ENCODE measurements around the gene FAM209B.
"Not testable (repeated sequence)": the region's sequence is repeated elsewhere in the genome, so short reads cannot be mapped to it uniquely, and the experiment has no call there.

Gene FAM209B

DNA sequence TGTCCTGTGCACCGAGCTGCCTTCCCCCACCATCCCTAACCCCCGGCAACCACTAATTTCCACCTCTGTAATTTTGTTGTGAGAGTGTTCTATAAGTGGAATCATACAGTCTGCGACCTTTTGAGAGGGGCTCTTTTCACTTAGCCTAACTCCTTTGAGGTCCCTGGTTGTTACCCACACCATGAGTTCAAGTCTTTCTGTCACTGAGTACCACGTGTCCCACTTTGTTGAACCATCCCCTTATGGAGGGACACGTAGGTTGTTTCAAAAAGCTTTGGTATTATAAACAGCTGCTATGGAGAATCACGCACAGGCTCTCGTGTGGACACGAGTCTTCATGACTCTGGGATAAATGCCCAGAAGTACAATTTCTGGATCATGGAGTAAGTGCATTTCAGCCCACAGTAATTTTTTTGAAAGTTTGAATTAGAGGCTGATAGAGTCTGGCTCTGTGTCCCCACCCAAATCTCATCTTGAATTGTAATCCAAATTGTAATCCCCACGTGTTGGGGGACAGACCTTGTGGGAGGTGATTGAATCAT lies 9.5 kb downstream of the FAM209B start:
- TF ChIP-seq CTCF (IDR thresholded peaks at IDR 0.05; ENCODE audit: extremely low read depth, missing control alignments), result no peak
- no peak for DNase-seq (ENCODE audit: low spot score)

DNA sequence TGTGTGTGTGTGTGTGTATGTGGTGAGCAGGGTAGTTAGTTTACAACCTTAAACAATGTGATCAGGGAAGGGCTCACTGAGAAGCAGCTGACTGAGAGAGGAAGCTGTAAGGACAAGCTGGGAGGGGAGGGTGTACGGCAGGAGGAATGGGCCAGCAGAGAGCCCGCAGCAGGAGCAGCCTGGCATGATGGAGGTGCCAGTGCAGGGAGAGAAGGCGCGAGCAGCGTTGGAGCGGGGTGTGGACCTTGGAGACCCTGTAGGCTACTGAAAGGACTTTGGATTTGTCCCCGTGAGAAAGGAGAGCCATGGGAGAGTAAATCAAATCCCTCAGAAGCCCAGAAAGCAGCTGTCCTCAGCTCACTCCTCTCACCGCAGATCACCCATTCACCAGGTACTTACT lies 18.5 kb downstream of the FAM209B start:
- no peak for TF ChIP-seq CTCF (IDR thresholded peaks at IDR 0.05; ENCODE audit: extremely low read depth, missing control alignments)
- DNase-seq (ENCODE audit: low spot score), result no peak

GRCh38 chr20:56552911-56553629 lies 20.0 kb downstream of the FAM209B start:
- TF ChIP-seq CTCF (IDR thresholded peaks at IDR 0.05; ENCODE audit: extremely low read depth, missing control alignments), result no peak
- DNase-seq (ENCODE audit: low spot score), result no peak

- TF ChIP-seq CTCF (IDR thresholded peaks at IDR 0.05; ENCODE audit: extremely low read depth, missing control alignments), result no peak
- DNase-seq (ENCODE audit: low spot score), result peak; percentile 47
Observed at GRCh38 chr20:56554869-56555268, 21.8 kb downstream of the FAM209B start.

GRCh38 chr20:56558968-56559367 lies 25.9 kb downstream of the FAM209B start:
- no peak for DNase-seq (ENCODE audit: low spot score)
- no peak for TF ChIP-seq CTCF (IDR thresholded peaks at IDR 0.05; ENCODE audit: extremely low read depth, missing control alignments)

GRCh38 chr20:56564526-56564925 lies 31.5 kb downstream of the FAM209B start:
- not testable (repeated sequence) for DNase-seq (ENCODE audit: low spot score)

- DNase-seq (ENCODE audit: low spot score), result no peak
Observed at GRCh38 chr20:56565511-56565910, 32.5 kb downstream of the FAM209B start.

More at GRCh38 chr20:56565511-56565910, 32.5 kb downstream of the FAM209B start:
- no peak for TF ChIP-seq CTCF (IDR thresholded peaks at IDR 0.05; ENCODE audit: extremely low read depth, missing control alignments)

Measured in GM20000 (cell line).